ENCODE data around the gene LMX1B. TPM values are rescaled to one million over a fixed set of nuclear protein-coding genes. Genes with fewer than 3 reads are reported as not detected.
A peak's percentile ranks its signal among the peaks of the same experiment; 100 is the strongest.

The LMX1B gene
- total RNA-seq, 1 experiment from 2014 or later, result 12.4 TPM

DNA sequence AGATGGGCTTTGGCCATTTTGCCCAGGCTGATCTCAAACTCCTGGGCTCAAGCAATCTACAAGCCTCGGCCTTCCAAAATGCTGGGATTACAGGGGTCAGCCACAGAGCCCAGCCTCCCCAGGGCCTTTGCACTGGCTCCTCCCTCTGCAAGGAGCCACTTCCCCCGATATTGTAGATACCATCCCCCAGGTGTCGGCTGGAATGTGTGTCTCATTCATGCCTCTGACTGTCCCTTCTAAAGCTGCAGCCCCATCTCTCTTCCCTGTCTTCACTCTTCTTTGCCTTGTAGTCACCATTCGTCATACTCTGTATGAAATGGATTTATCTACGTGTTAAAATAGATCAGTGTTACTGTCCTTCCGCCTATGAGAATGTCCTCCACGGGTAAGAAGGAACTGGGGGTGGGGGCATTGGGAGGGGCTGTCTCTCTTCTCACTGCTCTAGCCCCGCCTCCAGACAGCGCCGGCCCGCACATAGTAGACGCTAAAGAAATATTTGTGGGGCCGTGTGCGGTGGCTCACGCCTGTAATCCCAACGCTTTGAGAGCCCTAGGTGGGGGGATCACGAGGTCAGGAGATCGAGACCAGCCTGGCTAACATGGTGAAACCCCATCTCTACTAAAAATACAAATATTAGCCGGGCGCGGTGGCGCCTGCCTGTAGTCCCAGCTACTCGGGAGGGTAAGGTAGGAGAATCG lies 68.5 kb downstream of the LMX1B start:
- Mint-ChIP-seq H3K36me3 (no peaks in the 10 kb centered on the region), H3K27me3 (ENCODE audit: low read depth) (peaks cover 91% of the 10 kb centered on the region), H3K27ac (no peak overlapping the region), H3K9me3 (no peaks in the 10 kb centered on the region), H3K4me1 (peaks cover 42% of the 10 kb centered on the region), H3K4me3 (peak overlapping the region; percentile 43)
- TF ChIP-seq ZNF138 (CRISPR knock-in tag; conservative IDR thresholded peaks at IDR 0.05) (no peak), ZNF317 (CRISPR knock-in tag; IDR thresholded peaks at IDR 0.05; ENCODE audit: borderline replicate concordance, low read depth) (no peak), ZNF121 (CRISPR knock-in tag; IDR thresholded peaks at IDR 0.05) (no peak), MAX (CRISPR knock-in tag; IDR thresholded peaks at IDR 0.05) (no peak), FOXK1 (CRISPR knock-in tag; IDR thresholded peaks at IDR 0.05) (no peak), CBFB (CRISPR knock-in tag; IDR thresholded peaks at IDR 0.05; ENCODE audit: low read depth) (no peak), SOX15 (CRISPR knock-in tag; IDR thresholded peaks at IDR 0.05) (no peak), ETV6 (CRISPR knock-in tag; IDR thresholded peaks at IDR 0.05) (no peak), ZNF671 (CRISPR knock-in tag; IDR thresholded peaks at IDR 0.05) (no peak), SP1 (CRISPR knock-in tag; conservative IDR thresholded peaks at IDR 0.05) (no peak), ZNF263 (CRISPR knock-in tag; IDR thresholded peaks at IDR 0.05; ENCODE audit: low read depth) (no peak), OVOL2 (CRISPR knock-in tag; IDR thresholded peaks at IDR 0.05; ENCODE audit: borderline replicate concordance) (no peak)
- TF ChIP-seq, protein P1, sequence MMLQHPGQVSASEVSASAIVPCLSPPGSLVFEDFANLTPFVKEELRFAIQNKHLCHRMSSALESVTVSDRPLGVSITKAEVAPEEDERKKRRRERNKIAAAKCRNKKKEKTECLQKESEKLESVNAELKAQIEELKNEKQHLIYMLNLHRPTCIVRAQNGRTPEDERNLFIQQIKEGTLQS (CRISPR knock-in tag; conservative IDR thresholded peaks at IDR 0.05), result no peak
- POLR2A ChIA-PET, result no interaction called here
- DNase-seq (ENCODE audit: low spot score) (no peak), ATAC-seq (peak; percentile 26)
- CTCF ChIA-PET, result interaction anchor here (0.6 to 2.2 kb wide), 13 partner anchors 8 to 175 kb away, joined by 3 to 10 read pairs (median 5); no protein-coding TSS in a partner anchor

GRCh38 chr9:126682928-126683697 lies 69.4 kb downstream of the LMX1B start:
- H3K36me3 Mint-ChIP-seq, result no peaks in the 10 kb centered on the region
- DNase-seq (ENCODE audit: low spot score), result no peak
- H3K4me1 Mint-ChIP-seq, result peaks cover 42% of the 10 kb centered on the region
- TF ChIP-seq FOXP4 (CRISPR knock-in tag; IDR thresholded peaks at IDR 0.05), result no peak
- no peak for TF ChIP-seq TP53 (CRISPR knock-in tag; IDR thresholded peaks at IDR 0.05)
- TF ChIP-seq FOXP1 (CRISPR knock-in tag; IDR thresholded peaks at IDR 0.05; ENCODE audit: borderline replicate concordance), result no peak
- no peak for TF ChIP-seq ZNF121 (CRISPR knock-in tag; IDR thresholded peaks at IDR 0.05)
- TF ChIP-seq, protein P2, sequence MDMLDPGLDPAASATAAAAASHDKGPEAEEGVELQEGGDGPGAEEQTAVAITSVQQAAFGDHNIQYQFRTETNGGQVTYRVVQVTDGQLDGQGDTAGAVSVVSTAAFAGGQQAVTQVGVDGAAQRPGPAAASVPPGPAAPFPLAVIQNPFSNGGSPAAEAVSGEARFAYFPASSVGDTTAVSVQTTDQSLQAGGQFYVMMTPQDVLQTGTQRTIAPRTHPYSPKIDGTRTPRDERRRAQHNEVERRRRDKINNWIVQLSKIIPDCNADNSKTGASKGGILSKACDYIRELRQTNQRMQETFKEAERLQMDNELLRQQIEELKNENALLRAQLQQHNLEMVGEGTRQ (CRISPR knock-in tag; IDR thresholded peaks at IDR 0.05), result no peak
- TF ChIP-seq, protein P3, sequence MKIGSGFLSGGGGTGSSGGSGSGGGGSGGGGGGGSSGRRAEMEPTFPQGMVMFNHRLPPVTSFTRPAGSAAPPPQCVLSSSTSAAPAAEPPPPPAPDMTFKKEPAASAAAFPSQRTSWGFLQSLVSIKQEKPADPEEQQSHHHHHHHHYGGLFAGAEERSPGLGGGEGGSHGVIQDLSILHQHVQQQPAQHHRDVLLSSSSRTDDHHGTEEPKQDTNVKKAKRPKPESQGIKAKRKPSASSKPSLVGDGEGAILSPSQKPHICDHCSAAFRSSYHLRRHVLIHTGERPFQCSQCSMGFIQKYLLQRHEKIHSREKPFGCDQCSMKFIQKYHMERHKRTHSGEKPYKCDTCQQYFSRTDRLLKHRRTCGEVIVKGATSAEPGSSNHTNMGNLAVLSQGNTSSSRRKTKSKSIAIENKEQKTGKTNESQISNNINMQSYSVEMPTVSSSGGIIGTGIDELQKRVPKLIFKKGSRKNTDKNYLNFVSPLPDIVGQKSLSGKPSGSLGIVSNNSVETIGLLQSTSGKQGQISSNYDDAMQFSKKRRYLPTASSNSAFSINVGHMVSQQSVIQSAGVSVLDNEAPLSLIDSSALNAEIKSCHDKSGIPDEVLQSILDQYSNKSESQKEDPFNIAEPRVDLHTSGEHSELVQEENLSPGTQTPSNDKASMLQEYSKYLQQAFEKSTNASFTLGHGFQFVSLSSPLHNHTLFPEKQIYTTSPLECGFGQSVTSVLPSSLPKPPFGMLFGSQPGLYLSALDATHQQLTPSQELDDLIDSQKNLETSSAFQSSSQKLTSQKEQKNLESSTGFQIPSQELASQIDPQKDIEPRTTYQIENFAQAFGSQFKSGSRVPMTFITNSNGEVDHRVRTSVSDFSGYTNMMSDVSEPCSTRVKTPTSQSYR (CRISPR knock-in tag; IDR thresholded peaks at IDR 0.05), result no peak
- no peak for TF ChIP-seq NFE2L1 (CRISPR knock-in tag; IDR thresholded peaks at IDR 0.05)
- no peak for TF ChIP-seq RORB (CRISPR knock-in tag; IDR thresholded peaks at IDR 0.05)
- no peaks in the 10 kb centered on the region for H3K9me3 Mint-ChIP-seq
- H3K27me3 Mint-ChIP-seq (ENCODE audit: low read depth), result peaks cover 90% of the 10 kb centered on the region
- peak; percentile 8; the same call in 1 of the 2 replicates for ATAC-seq
- ChIA-PET CTCF (interaction anchor here (0.6 to 1.6 kb wide), 16 partner anchors 7 to 183 kb away, joined by 3 to 8 read pairs (median 4); no protein-coding TSS in a partner anchor), POLR2A (no interaction called here)
- H3K27ac Mint-ChIP-seq, result no peak overlapping the region
- peak overlapping the region; percentile 42 for H3K4me3 Mint-ChIP-seq

Measured in WTC11 (cell line).